ENCODE data around the gene ARHGAP20.

Gene ARHGAP20

GRCh38 chr11:110724358-110724757 lies 12.1 kb upstream of the ARHGAP20 start:
- no peak overlapping the region for H3K4me3 ChIP-seq (ENCODE audit: low read depth, low read length)
- DNase-seq (ENCODE audit: low read depth): no peak

DNA sequence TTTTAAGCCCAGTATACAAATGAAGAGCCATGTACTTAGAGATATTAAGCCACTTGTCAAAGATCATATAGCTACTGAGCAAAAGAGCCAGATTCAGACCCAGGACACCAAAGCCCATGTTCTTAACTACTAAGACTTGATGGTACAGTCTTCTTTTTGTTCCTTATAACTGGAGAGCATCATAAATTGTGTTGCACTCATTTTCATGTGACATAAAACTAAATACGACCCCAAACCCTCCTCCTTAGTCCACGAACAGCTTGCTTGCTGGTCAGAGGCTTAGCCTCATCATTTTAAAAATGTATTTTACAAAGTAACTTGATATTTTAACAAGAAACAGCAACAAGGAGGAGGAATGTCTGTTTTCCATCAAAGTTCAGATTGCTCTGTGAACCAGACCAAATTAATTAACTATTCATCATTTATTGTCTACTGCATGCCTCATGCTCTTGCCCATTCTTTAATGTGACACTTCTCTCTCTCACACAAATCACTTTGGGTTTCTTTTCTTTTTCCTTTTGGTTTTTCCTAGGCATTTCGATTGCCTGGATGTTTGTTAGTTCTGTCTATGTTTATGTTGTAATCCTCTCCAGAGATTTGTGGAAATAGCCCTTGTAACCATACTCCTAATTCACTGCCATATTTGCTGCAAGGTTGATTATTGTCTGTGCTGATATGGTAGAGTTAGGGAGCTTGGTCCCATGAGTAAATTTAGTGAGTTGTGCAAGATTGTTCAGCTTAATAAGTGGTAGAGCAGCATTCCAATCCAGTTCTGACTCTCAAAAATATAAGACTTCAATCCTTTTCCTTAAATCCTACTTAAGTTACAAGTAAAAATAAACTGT lies 8.4 kb upstream of the ARHGAP20 start:
- DNase-seq (ENCODE audit: low read depth): peak; percentile 68
- no peak overlapping the region for H3K4me3 ChIP-seq (ENCODE audit: low read depth, low read length)

GRCh38 chr11:110716361-110716760 lies 4.1 kb upstream of the ARHGAP20 start:
- no peak for DNase-seq (ENCODE audit: low read depth)
- no peak overlapping the region for H3K4me3 ChIP-seq (ENCODE audit: low read depth, low read length)

DNA sequence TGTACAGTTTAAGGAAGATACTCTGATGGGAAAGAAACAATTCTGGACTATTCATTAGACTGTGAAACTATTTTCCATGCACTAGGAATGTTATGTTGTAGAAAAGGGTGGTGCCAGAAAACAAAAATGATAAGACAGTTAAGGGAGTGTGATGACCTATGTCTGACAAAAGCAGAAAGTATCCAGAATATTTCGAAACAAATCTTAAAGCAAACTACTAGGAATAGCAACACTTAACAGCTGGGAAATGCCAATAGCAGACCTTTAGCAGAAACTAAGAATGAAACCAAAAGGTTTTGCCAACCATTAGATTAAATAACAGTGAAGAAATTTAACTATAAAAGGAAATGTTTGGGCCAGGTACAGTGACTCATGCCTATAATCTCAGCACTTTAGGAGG lies 3.3 kb upstream of the ARHGAP20 start:
- no peak for DNase-seq (ENCODE audit: low read depth)
- H3K4me3 ChIP-seq (ENCODE audit: low read depth, low read length): no peak overlapping the region

GRCh38 chr11:110713449-110713776 lies 1.2 kb upstream of the ARHGAP20 start:
- peak overlapping the region; percentile 72 for H3K4me3 ChIP-seq (ENCODE audit: low read depth, low read length)
- DNase-seq (ENCODE audit: low read depth): no peak

DNA sequence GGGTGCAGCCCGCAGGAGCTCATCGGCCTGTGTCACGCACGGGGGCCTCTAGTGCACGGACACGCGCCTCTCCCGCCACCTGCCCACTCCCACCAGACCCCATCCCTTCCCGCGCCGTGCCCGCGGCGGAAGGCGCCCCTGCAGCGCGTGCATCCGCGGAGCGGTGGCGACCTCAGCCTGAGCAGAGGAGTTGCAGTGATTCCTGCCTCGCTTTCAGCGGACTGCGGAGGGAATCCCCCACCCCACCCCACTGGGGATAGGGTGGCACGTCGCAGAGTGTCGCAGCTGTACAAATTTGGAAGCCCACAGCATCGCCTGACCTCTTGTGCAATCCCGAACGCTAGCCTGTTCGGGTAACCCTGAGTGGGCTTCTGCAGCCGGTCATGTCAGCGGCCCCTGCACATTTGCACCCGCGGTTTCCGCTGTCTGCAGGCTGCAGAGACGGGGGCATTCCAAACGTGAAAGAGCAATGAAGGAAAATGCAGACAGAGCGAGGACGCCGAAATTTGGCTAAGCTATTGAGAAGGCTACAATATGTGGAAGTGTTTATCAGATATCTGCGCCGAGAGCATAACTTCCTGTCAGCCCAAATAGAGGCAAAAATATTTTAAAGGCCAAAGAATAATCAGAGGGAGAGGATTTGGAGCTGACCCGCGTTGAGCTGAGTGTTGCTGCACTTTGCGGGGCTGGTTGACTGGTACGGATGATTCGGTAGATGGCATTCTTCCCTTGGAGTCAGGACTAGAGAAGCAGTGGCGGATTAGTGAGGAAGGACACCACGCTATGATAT lies 617 bp upstream of the ARHGAP20 start:
- H3K4me3 ChIP-seq (ENCODE audit: low read depth, low read length): peak overlapping the region; percentile 72
- DNase-seq (ENCODE audit: low read depth): no peak

- H3K4me3 ChIP-seq (ENCODE audit: low read depth, low read length): peak overlapping the region; percentile 72
- DNase-seq (ENCODE audit: low read depth): no peak
These were observed 825 bp downstream of the ARHGAP20 start for GRCh38 chr11:110711448-110711775.

DNA sequence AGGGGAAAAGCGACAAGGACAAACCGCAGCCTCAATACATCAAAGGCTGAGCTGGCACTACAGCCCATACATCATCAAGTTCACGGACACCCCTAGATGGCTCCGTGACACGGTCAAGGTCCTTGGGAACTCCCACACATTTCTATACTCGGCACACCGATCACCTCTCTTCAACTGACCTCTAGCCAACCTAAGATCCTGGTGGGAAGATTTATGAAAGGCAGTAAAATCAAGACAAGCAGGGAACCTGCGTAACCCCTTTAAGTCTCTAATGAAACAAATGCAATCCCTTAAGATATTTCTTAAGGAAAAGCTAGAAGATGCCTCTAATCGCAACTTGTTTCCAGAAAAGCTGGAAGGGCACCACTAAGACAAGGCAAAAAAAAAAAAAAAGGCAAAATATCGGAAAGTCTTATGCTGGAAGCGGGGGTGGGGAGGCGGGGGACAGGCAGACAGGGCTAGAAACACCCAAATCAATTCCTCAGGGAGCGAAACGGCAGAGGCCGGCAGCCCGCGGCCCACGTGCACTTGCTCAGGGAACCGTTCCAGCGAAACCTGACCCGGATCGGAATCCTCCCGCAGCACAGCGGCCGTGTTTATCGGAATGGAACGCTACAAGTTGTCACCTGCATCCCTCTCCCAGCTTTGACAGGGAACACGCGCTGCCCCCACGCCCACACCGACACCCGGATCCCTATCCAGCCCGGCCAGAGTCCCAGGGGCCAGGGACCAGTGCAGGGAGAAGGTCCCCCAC lies 1.4 kb downstream of the ARHGAP20 start:
- peak overlapping the region; percentile 72 for H3K4me3 ChIP-seq (ENCODE audit: low read depth, low read length)
- no peak for DNase-seq (ENCODE audit: low read depth)

GRCh38 chr11:110704210-110704864 lies 7.9 kb downstream of the ARHGAP20 start:
- H3K4me3 ChIP-seq (ENCODE audit: low read depth, low read length): no peak overlapping the region
- DNase-seq (ENCODE audit: low read depth): no peak

DNA sequence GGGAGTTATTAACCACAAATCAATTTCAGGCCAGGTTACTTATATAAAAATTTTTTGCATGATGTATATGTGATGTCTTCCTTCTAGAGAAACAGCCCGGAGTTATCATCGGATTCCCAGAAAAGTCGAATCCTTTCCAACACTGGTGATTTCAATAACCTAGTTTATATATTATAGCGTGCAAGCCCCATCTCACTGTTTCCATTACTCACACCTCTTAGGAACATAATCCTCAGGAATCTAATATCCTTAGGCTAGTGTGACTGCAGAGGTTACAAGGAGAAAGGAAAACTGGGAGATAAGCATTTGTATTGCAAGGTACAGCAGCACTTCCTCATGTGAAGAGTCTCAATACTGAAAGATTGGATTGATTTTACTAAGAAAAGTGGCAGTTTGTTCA lies 20.3 kb downstream of the ARHGAP20 start:
- DNase-seq (ENCODE audit: low read depth): no peak
- no peak overlapping the region for H3K4me3 ChIP-seq (ENCODE audit: low read depth, low read length)

DNA sequence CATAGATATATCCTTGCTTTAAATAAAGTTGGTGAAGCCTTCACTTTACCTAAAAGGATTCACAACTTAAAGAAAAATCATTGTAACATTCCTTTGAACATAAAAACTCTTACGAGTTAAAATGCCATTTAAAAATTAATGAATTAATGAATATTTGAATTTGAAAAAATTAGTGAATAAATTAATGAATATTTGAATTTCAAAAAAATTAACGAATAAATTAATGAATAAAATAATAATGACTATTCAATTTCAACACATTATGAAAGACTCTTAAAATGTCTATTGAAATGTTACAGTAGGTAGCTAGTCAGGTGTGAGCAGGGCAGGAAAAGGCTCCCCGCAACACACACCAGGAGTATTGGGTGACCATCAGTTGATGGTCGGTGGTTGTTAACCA lies 22.9 kb downstream of the ARHGAP20 start:
- no peak for DNase-seq (ENCODE audit: low read depth)
- no peak overlapping the region for H3K4me3 ChIP-seq (ENCODE audit: low read depth, low read length)

DNA sequence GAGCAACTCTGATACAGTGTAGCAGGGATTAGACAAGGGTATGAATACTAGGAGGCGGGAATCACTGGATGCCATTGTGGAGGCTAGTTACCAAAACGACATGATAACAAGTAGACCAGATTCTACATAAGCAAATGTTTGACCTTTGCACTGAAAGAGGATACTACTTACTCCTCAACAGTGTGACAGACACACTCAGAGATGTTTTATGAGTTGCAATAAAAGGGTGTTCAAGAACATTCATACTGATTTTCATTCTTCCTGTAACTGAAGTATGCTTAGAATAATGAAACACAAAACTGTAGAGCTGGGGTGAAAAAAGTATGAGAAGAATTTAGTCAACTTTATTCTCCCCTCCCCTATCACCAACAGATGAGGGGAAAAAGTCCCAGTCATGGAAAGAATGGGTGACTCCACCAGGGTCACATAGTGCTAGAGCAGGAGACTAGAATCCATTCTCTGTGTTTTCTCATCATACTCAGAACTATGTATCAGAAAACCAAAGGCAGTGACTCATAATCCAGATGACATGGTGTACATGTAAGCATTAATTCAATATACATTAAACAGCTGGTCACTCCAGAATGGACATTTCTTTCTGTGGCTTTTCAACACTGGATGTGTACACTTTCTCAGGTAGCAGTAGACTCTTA lies 32.8 kb downstream of the ARHGAP20 start:
- H3K4me3 ChIP-seq (ENCODE audit: low read depth, low read length): no peak overlapping the region
- peak; percentile 17 for DNase-seq (ENCODE audit: low read depth)

DNA sequence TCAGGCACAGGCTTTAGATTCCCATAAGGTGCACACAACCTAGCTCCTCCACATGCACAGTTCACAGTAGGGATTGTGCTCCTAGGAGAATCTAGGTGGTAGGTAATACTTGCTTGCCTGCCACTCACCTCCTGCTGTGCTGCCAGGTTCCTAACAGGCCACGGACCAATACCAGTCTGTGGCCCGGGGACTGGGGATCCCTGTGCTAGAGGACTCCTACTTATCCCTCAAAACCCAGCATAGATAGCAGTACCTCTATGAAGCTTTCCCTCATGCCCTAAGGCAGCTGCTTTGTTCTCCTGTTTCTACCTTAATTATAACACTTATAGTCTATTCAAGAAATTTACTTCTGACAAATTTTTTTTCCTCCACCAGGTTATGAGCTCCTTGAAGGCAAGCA lies 36.7 kb downstream of the ARHGAP20 start:
- DNase-seq (ENCODE audit: low read depth): no peak
- H3K4me3 ChIP-seq (ENCODE audit: low read depth, low read length): no peak overlapping the region

DNA sequence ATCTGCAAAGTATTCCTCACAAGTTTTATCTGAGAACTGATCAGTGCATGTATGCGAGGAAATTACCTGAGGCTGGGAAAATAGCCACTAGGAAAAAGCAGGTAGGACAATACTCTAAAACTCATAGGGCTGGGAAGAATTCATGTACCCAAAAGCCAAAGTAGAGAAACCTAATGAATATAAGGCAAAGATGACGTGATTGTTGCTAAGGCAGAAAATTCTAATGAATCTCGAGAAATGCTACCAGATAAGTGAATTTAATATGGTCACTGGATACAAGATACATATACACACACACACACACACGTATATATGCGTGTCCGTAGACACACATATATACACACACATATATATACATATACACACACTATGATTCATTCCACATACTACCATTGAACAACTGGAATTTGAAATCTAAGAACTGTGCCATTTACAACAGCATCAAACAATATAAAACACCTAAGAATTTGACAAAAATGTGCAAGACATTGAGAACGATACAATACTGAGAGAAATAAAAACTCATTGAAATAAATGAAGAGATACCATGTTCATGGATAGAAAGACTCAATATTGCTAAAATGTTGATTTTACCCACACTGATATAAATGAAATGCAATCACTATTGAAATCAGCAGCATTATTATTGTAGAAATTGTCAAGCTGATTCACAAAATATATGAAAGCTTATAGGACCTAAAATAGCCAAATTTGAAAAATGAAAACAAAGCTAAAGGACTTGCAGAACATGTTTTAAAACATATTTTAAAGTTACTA lies 46.4 kb downstream of the ARHGAP20 start:
- H3K4me3 ChIP-seq (ENCODE audit: low read depth, low read length): no peak overlapping the region
- no peak for DNase-seq (ENCODE audit: low read depth)

DNA sequence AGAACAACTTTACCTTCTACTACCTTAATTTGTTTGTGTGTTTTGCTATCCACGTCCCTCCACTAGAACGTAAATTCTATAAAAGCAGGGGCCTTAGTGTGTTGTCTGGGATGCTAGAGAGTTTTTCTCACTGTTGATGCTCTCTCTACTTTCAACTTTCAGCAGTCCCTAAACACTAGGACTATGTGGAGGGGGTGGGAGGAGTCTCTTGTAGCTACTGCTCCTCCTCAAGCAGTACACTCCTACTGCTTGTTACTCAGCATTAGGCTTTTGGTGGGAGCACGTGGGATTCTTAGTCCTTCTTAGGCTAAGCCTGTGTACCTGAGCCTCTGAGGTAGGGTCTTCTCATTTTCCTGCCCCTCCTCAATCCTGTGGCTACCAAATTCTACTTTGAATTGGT lies 56.3 kb downstream of the ARHGAP20 start:
- H3K4me3 ChIP-seq (ENCODE audit: low read depth, low read length): no peak overlapping the region
- no peak for DNase-seq (ENCODE audit: low read depth)

DNA sequence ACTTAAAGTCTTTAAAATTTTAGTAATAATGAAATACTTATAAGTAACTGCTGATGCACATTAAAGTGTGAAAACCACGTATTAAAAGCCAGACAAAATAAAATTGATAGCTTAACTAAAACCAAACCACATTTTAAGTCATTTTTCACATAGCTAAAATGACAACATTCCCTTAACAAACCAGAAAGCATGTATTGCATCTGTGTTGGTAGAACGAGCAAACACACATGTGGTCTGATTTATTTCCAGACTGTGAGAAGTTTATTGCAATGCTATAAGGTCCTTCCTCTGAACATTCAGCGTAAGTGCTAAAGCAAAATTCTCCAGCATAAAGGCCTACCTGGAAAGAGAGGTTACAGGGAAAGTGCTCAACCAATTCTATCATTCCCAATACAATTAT lies 57.8 kb downstream of the ARHGAP20 start:
- no peak for DNase-seq (ENCODE audit: low read depth)
- H3K4me3 ChIP-seq (ENCODE audit: low read depth, low read length): no peak overlapping the region

DNA sequence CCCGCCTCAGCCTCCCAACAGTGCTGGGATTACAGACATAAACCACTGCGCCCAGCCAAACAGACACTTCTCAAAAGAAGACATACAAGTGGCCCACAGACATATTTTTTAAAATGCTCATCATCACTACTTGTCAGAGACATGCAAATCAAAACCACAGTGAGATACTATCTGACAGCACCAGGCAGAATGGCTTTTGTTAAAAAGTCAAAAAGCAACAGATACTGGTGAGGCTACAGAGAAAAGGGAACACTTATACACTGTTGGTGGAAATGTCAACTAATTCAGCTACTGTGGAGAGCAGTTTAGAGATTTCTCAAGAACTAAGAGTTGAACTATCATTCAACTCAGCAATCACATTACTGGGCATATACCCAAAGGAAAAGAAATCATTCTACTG lies 67.0 kb downstream of the ARHGAP20 start:
- DNase-seq (ENCODE audit: low read depth): no peak
- H3K4me3 ChIP-seq (ENCODE audit: low read depth, low read length): no peak overlapping the region

DNA sequence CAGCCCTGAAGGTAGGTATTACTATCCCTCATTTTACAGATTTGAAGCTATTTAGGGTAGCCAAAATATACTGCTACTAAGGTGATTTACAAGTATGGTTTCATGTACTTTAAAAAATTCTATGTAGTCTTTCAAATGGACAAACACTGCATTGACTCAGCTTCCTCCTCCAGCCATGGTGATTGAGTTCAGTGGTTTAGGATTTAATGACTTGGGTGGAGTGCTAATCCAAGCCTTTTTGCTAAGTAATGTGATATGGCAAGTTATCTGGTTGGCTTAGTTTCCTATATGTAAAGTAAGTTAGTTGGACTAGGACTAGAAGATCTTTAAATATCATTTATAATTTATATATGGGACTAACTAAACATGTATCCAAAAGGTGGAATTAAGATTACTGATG lies 77.9 kb downstream of the ARHGAP20 start:
- DNase-seq (ENCODE audit: low read depth): no peak
- H3K4me3 ChIP-seq (ENCODE audit: low read depth, low read length): no peak overlapping the region

- no peak overlapping the region for H3K4me3 ChIP-seq (ENCODE audit: low read depth, low read length)
- no peak for DNase-seq (ENCODE audit: low read depth)
These were observed 80.7 kb downstream of the ARHGAP20 start for GRCh38 chr11:110631551-110631950.

Measured in skeletal muscle cell (primary cell).